Stomach (tissue), 9 donors: ENCODE data around the gene CACNA2D2. TPM values are rescaled to one million over a fixed set of nuclear protein-coding genes. Genes with fewer than 3 reads are reported as not detected.
A peak's percentile ranks its signal among the peaks of the same experiment; 100 is the strongest.

Experiments used
- DNase-seq, 2 donors: peaks; one replicate each; pipeline versions ENCODE4 v3.0.0 to v3.0.0-alpha.2; 2013 to 2019
- H3K27ac ChIP-seq, 5 donors: fragments of 200-600 bp in 4 of 5; sonication (generic) in 4 of 5; one replicate each; pipeline ENCODE4 v1.5.1; 2013 to 2019; ENCODE audit warnings: mild to moderate bottlenecking in 1 of 5, moderate library complexity in 1 of 5
- H3K27me3 ChIP-seq, 3 donors: fragments of 200-600 bp; sonication (generic); one replicate each; pipeline ENCODE4 v1.5.1; 2017 to 2019; ENCODE audit warnings: mixed run types in 1 of 3
- H3K36me3 ChIP-seq, 4 donors: fragments of 200-600 bp; sonication (generic); 1 replicate in 3 of 4; 2 replicates in 1 of 4; pipeline ENCODE4 v1.5.1; 2016 to 2019
- H3K4me1 ChIP-seq, 4 donors: fragments of 200-600 bp; sonication (generic); one replicate each; pipeline ENCODE4 v1.5.1; 2016 to 2019
- H3K4me3 ChIP-seq, 4 donors: fragments of 200-600 bp; sonication (generic) in 3 of 4; one replicate each; pipeline ENCODE4 v1.5.1; 2016 to 2019; ENCODE audit warnings: mild to moderate bottlenecking in 1 of 4
- H3K9me3 ChIP-seq, 4 donors: fragments of 200-600 bp; sonication (generic); one replicate each; pipeline ENCODE4 v1.5.1; 2016 to 2019
- CTCF ChIP-seq, 7 experiments: fragments of 450-650 bp in 4 of 7; fragments of 200-600 bp in 3 of 7; sonication (generic) in 3 of 7; IDR thresholded peaks; one replicate each; pipeline ENCODE4 v1.5.1; 2016 to 2019; ENCODE audit warnings: antibody characterized with exemption in 7 of 7, control low read depth in 2 of 7, mild to moderate bottlenecking in 1 of 7
- EP300 ChIP-seq: sonication (generic); formaldehyde crosslinking; IDR thresholded peaks from one replicate; pipeline ENCODE4 v1.6.1; 2017; ENCODE audit warnings: antibody characterized with exemption
- POLR2A ChIP-seq, 4 donors: fragments of 450-650 bp; IDR thresholded peaks; one replicate each; pipeline ENCODE4 v1.6.1; 2016; ENCODE audit warnings: antibody characterized with exemption in 4 of 4, control low read depth in 2 of 4, mild to moderate bottlenecking in 1 of 4, moderate library complexity in 1 of 4
- POLR2AphosphoS5 ChIP-seq, 3 donors: sonication (generic); formaldehyde crosslinking; IDR thresholded peaks; one replicate each; pipeline ENCODE4 v1.6.1; 2016; ENCODE audit warnings: antibody characterized with exemption in 3 of 3
- WGBS, 5 donors: extraction: QIAGEN DNeasy Blood & Tissue Kit in 3 of 5; methylation state at CpG; one replicate each; pipeline versions ENCODE4 v1.1.5 to v1.1.7; 2013 to 2018; 5-methylcytosine and 5-hydroxymethylcytosine counted together
- intact Hi-C: fragments of 100-400 bp; cut with DNase I; formaldehyde crosslinking; loops from one replicate; pipeline ENCODE4 v1.15.1; 2023; ENCODE audit warnings: low total_unique reads
- polyA plus RNA-seq, 3 donors: library from polyadenylated mRNA; stranded (reverse); fragments of 200-250 nt; gene quantifications; one replicate each; pipeline ENCODE4 v1.2.3, GENCODE V29; 2013
- total RNA-seq, 5 donors: library from RNA; depleted of rRNA; stranded (reverse); fragments of >200 nt; gene quantifications; one replicate each; pipeline versions ENCODE4 v1.1.0 to v1.2.3, GENCODE V29; 2014 to 2016
- donor health status: healthy with polysubstance abuse.
- donor health status: Bipolar disorder and iron deficiency.
- donor health status: healthy.

The CACNA2D2 gene
- total and polyA plus RNA-seq, 8 donors, result 0.92 to 45.8 (median 1.9) TPM

GRCh38 chr3:50320853-50321335, 182.5 kb downstream of the CACNA2D2 start:
- 0 to 2% (median 1%) methylated on average over 23 to 45 of the region's 45 CpGs for WGBS, 5 donors
- H3K27me3 ChIP-seq, result no peaks in the 10 kb centered on the region
- intact Hi-C loops, result no loop called here
- peaks cover 18 to 44% (median 41%) of the 10 kb centered on the region in 4 donors for H3K36me3 ChIP-seq
- H3K4me3 ChIP-seq, result peak overlapping the region; percentile 82 to 92 (median 86)
- DNase-seq, result peak; percentile 81 to 95
- H3K9me3 ChIP-seq, result no peaks in the 10 kb centered on the region
- TF ChIP-seq POLR2AphosphoS5 (IDR thresholded peaks at IDR 0.05) (peak in 1 of 3 donors; percentile 43), EP300 (no peak)
- peaks cover 66 to 92% (median 81%) of the 10 kb centered on the region in 4 donors for H3K4me1 ChIP-seq
- H3K27ac ChIP-seq, result peak overlapping the region; percentile 91 to 96 (median 95)

- TF ChIP-seq POLR2A (IDR thresholded peaks at IDR 0.05) (no peak), EP300 (no peak), CTCF (IDR thresholded peaks at IDR 0.05) (no peak), POLR2AphosphoS5 (IDR thresholded peaks at IDR 0.05) (no peak)
- Histone ChIP-seq H3K27me3 (no peaks in the 10 kb centered on the region), H3K36me3 (peaks cover 12 to 44% (median 39%) of the 10 kb centered on the region in 4 donors), H3K4me1 (peaks cover 66 to 92% (median 86%) of the 10 kb centered on the region in 4 donors), H3K4me3 (peak overlapping the region; percentile 82 to 92 (median 86)), H3K9me3 (no peaks in the 10 kb centered on the region), H3K27ac (peak overlapping the region; percentile 91 to 96 (median 95))
- intact Hi-C loops, result no loop called here
- DNase-seq, result no peak
- 66 to 74% (median 71%) methylated on average over 18 to 29 of the region's 29 CpGs for WGBS, 5 donors
Measured at GRCh38 chr3:50319894-50320625, 183.4 kb downstream of the CACNA2D2 start.

- no peak for TF ChIP-seq POLR2AphosphoS5 (IDR thresholded peaks at IDR 0.05)
- TF ChIP-seq CTCF (IDR thresholded peaks at IDR 0.05), result no peak
- no peak for TF ChIP-seq EP300
- no peak for TF ChIP-seq POLR2A (IDR thresholded peaks at IDR 0.05)
- Histone ChIP-seq H3K36me3 (peaks cover 12 to 44% (median 40%) of the 10 kb centered on the region in 4 donors), H3K4me3 (peak overlapping the region; percentile 13 to 88 (median 82)), H3K4me1 (peaks cover 66 to 92% (median 86%) of the 10 kb centered on the region in 4 donors), H3K27ac (peak overlapping the region; percentile 25 to 95 (median 82)), H3K27me3 (no peaks in the 10 kb centered on the region), H3K9me3 (no peaks in the 10 kb centered on the region)
- 89 to 92% (median 90%) methylated on average over 15 to 16 of the region's 16 CpGs for WGBS, 5 donors
- intact Hi-C loops, result no loop called here
- no peak for DNase-seq
Measured at GRCh38 chr3:50319181-50319893, 184.1 kb downstream of the CACNA2D2 start.

- Histone ChIP-seq H3K4me1 (peaks cover 67 to 92% (median 85%) of the 10 kb centered on the region in 4 donors), H3K36me3 (peaks cover 12 to 44% (median 40%) of the 10 kb centered on the region in 4 donors), H3K27me3 (no peaks in the 10 kb centered on the region), H3K4me3 (peak overlapping the region in 3 of 4 donors; percentile 13 to 88 (median 82)), H3K9me3 (no peaks in the 10 kb centered on the region), H3K27ac (peak overlapping the region; percentile 71 to 95 (median 82))
- TF ChIP-seq POLR2AphosphoS5 (IDR thresholded peaks at IDR 0.05), result no peak
- TF ChIP-seq EP300, result no peak
- TF ChIP-seq POLR2A (IDR thresholded peaks at IDR 0.05), result no peak
- no peak for TF ChIP-seq CTCF (IDR thresholded peaks at IDR 0.05)
- intact Hi-C loops, result no loop called here
- no peak for DNase-seq
- WGBS, 5 donors, result 72 to 85% (median 75%) methylated on average over 8 to 10 of the region's 10 CpGs
Measured at GRCh38 chr3:50318615-50319014, 184.8 kb downstream of the CACNA2D2 start.
